Liver (tissue), 9 donors: Measurements from ENCODE around the gene ATP11A. TPM values are rescaled to one million over a fixed set of nuclear protein-coding genes. Genes with fewer than 3 reads are reported as not detected.

Source experiments
- DNase-seq: peaks from one replicate; pipeline ENCODE4 v3.0.0-alpha.2; 2017; ENCODE audit warnings: low spot score
- H3K27ac ChIP-seq, 2 donors: one replicate each; pipeline ENCODE4 v1.7.0; 2013; ENCODE audit warnings: inconsistent platforms in 2 of 2, low read length in 2 of 2, control low read depth in 1 of 2, low read depth in 1 of 2, mild to moderate bottlenecking in 1 of 2
- H3K27me3 ChIP-seq, 4 donors: one replicate each; pipeline versions ENCODE4 v1.6.1 to v1.7.0; 2013; ENCODE audit warnings: low read length in 3 of 4, inconsistent platforms in 1 of 4, mild to moderate bottlenecking in 1 of 4, moderate library complexity in 1 of 4; ENCODE audit not compliant: control insufficient read depth in 4 of 4, insufficient read depth in 4 of 4
- H3K36me3 ChIP-seq, 4 donors: one replicate each; pipeline versions ENCODE4 v1.6.1 to v1.7.0; 2013; ENCODE audit warnings: low read length in 3 of 4, mild to moderate bottlenecking in 3 of 4, low read depth in 1 of 4, moderate library complexity in 1 of 4; ENCODE audit not compliant: control insufficient read depth in 4 of 4, insufficient read depth in 3 of 4
- H3K4me1 ChIP-seq, 4 donors: one replicate each; pipeline versions ENCODE4 v1.6.1 to v1.7.0; 2013; ENCODE audit warnings: low read length in 3 of 4, mild to moderate bottlenecking in 3 of 4, moderate library complexity in 1 of 4; ENCODE audit not compliant: control insufficient read depth in 4 of 4, insufficient read depth in 4 of 4
- H3K4me3 ChIP-seq, 3 donors: one replicate each; pipeline versions ENCODE4 v1.6.1 to v1.7.0; 2013; ENCODE audit warnings: low read length in 3 of 3, control low read depth in 1 of 3, low read depth in 1 of 3, mild to moderate bottlenecking in 1 of 3
- H3K9ac ChIP-seq, 2 donors: one replicate each; pipeline ENCODE4 v1.7.0; 2013; ENCODE audit warnings: low read length in 2 of 2, mild to moderate bottlenecking in 2 of 2, moderate library complexity in 2 of 2, control low read depth in 1 of 2, low read depth in 1 of 2
- H3K9me3 ChIP-seq, 4 donors: one replicate each; pipeline versions ENCODE4 v1.6.1 to v1.7.0; 2013; ENCODE audit warnings: low read length in 3 of 4; ENCODE audit not compliant: control insufficient read depth in 4 of 4
- CTCF ChIP-seq: fragments of 150-350 bp; IDR thresholded peaks from 2 replicates; pipeline ENCODE4 v1.5.1; 2017; ENCODE audit warnings: improper control_type of control experiment, low read depth, low read length; ENCODE audit not compliant: missing input control
- FOXA1 ChIP-seq: IDR thresholded peaks from 2 replicates; pipeline ENCODE4 v1.6.1; 2016; ENCODE audit warnings: antibody characterized with exemption
- FOXA2 ChIP-seq: IDR thresholded peaks from 2 replicates; pipeline ENCODE4 v1.6.1; 2016; ENCODE audit warnings: antibody characterized with exemption
- HNF4A ChIP-seq, 2 donors: conservative IDR thresholded peaks; 2 replicates each; pipeline ENCODE4 v1.6.1; 2016; ENCODE audit warnings: antibody characterized with exemption in 2 of 2, mild to moderate bottlenecking in 2 of 2
- HNF4G ChIP-seq: IDR thresholded peaks from 2 replicates; pipeline ENCODE4 v1.6.1; 2016; ENCODE audit warnings: antibody characterized with exemption
- JUND ChIP-seq, 2 donors: IDR thresholded peaks; 2 replicates each; pipeline ENCODE4 v1.6.1; 2016; ENCODE audit warnings: antibody characterized with exemption in 2 of 2
- NR2F2 ChIP-seq: IDR thresholded peaks from 2 replicates; pipeline ENCODE4 v1.6.1; 2016; ENCODE audit warnings: antibody characterized with exemption
- SP1 ChIP-seq: IDR thresholded peaks from 2 replicates; pipeline ENCODE4 v1.6.1; 2018; ENCODE audit warnings: antibody characterized with exemption, mild to moderate bottlenecking
- ZBTB33 ChIP-seq: IDR thresholded peaks from 2 replicates; pipeline ENCODE4 v1.6.1; 2016; ENCODE audit warnings: antibody characterized with exemption
- WGBS: extraction: QIAGEN DNeasy Blood & Tissue Kit; methylation state at CpG from one replicate; pipeline ENCODE4 v1.1.7; 2013; 5-methylcytosine and 5-hydroxymethylcytosine counted together
- polyA plus RNA-seq, 2 donors: library from polyadenylated mRNA; stranded (reverse) in 1 of 2; unstranded in 1 of 2; fragments of 200-250 nt in 1 of 2; fragments of >200 nt in 1 of 2; fragmentation: Nextera tagmentation in 1 of 2; extraction: Ambion mirVana in 1 of 2; gene quantifications; one replicate each; pipeline versions ENCODE4 v1.2.1 to v1.2.3, GENCODE V29; 2013 to 2015
- total RNA-seq, 2 donors: library from RNA; depleted of rRNA; stranded (reverse); fragments of >200 nt; gene quantifications; one replicate each; pipeline ENCODE4 v1.2.3, GENCODE V29; 2014
- donor health status: healthy.
- donor health status: healthy.
- donor health status: healthy.
- donor health status: healthy.
- donor health status: healthy.

The ATP11A gene
- total and polyA plus RNA-seq, 4 donors: 8.7 to 27.9 (median 13.8) TPM

- Histone ChIP-seq H3K9me3 (no peaks in the 10 kb centered on the region), H3K9ac (no peak overlapping the region), H3K36me3 (no peaks in the 10 kb centered on the region), H3K4me1 (peaks cover under 1 to 23% (median 17%) of the 10 kb centered on the region in 4 donors), H3K27me3 (no peaks in the 10 kb centered on the region), H3K27ac (no peak overlapping the region), H3K4me3 (no peak overlapping the region)
- WGBS: 93% methylated on average over 34 of the region's 34 CpGs
- TF ChIP-seq JUND (IDR thresholded peaks at IDR 0.05) (no peak), FOXA1 (no peak)
- DNase-seq: no peak
These were observed 198.6 kb downstream of the ATP11A start for GRCh38 chr13:112888238-112889111.

- Histone ChIP-seq H3K9me3 (no peaks in the 10 kb centered on the region), H3K27me3 (no peaks in the 10 kb centered on the region), H3K36me3 (no peaks in the 10 kb centered on the region), H3K4me1 (peaks cover 8 to 29% (median 20%) of the 10 kb centered on the region in 4 donors), H3K4me3 (no peak overlapping the region), H3K9ac (no peak overlapping the region), H3K27ac (no peak overlapping the region)
- TF ChIP-seq FOXA2 (no peak), NR2F2 (no peak), SP1 (no peak), HNF4A (conservative IDR thresholded peaks at IDR 0.05) (no peak), CTCF (no peak), HNF4G (no peak), ZBTB33 (no peak)
- DNase-seq: no peak
- WGBS: 95% methylated on average over 42 of the region's 42 CpGs
These were observed 199.8 kb downstream of the ATP11A start for GRCh38 chr13:112889351-112890290.

GRCh38 chr13:112890316-112891145, 200.7 kb downstream of the ATP11A start:
- TF ChIP-seq FOXA2: no peak
- TF ChIP-seq NR2F2: no peak
- DNase-seq: no peak
- H3K27me3 ChIP-seq: no peaks in the 10 kb centered on the region
- H3K4me3 ChIP-seq: no peak overlapping the region
- H3K36me3 ChIP-seq: no peaks in the 10 kb centered on the region
- no peaks in the 10 kb centered on the region for H3K9me3 ChIP-seq
- no peak overlapping the region for H3K9ac ChIP-seq
- H3K4me1 ChIP-seq: peaks cover 9 to 30% (median 20%) of the 10 kb centered on the region in 4 donors
- WGBS: 96% methylated on average over 27 of the region's 27 CpGs
- no peak overlapping the region for H3K27ac ChIP-seq
